Measurements from ENCODE around the gene KSR2.

DNA sequence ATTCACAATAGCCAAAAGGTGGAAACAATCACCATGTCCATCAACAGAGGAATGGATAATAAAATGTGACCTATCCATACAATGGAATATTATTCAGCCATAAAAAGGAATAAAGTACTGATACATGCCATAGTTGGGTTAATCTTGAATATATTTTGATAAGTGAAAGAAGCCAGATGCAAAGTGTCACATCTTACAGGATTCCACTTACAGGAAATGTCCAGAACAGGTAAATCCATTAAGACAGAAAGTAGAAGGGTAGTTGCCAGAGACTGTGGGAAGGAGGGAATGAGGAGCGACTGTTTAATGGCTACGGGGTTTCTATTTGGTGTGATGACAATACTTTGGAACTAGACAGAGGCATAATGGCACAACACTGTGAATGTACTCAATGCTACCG is 171.6 kb downstream of the KSR2 start:
- TF ChIP-seq, protein P1, sequence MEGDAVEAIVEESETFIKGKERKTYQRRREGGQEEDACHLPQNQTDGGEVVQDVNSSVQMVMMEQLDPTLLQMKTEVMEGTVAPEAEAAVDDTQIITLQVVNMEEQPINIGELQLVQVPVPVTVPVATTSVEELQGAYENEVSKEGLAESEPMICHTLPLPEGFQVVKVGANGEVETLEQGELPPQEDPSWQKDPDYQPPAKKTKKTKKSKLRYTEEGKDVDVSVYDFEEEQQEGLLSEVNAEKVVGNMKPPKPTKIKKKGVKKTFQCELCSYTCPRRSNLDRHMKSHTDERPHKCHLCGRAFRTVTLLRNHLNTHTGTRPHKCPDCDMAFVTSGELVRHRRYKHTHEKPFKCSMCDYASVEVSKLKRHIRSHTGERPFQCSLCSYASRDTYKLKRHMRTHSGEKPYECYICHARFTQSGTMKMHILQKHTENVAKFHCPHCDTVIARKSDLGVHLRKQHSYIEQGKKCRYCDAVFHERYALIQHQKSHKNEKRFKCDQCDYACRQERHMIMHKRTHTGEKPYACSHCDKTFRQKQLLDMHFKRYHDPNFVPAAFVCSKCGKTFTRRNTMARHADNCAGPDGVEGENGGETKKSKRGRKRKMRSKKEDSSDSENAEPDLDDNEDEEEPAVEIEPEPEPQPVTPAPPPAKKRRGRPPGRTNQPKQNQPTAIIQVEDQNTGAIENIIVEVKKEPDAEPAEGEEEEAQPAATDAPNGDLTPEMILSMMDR (IDR thresholded peaks at IDR 0.05): no peak
- no peak for TF ChIP-seq EZH2 (IDR thresholded peaks at IDR 0.05)
- TF ChIP-seq EZH2phosphoT487 (IDR thresholded peaks at IDR 0.05): no peak
